ENCODE measurements around the gene LRMDA. TPM values are rescaled to one million over a fixed set of nuclear protein-coding genes. Genes with fewer than 3 reads are reported as not detected.
A peak's percentile ranks its signal among the peaks of the same experiment; 100 is the strongest.

Gene LRMDA
- total and polyA plus RNA-seq, 10 of the 15 experiments (the other 5 are each of a cell fraction or from before 2014, with no cell fraction given): 0.07 to 0.54 (median 0.29) TPM; not detected in 4

DNA sequence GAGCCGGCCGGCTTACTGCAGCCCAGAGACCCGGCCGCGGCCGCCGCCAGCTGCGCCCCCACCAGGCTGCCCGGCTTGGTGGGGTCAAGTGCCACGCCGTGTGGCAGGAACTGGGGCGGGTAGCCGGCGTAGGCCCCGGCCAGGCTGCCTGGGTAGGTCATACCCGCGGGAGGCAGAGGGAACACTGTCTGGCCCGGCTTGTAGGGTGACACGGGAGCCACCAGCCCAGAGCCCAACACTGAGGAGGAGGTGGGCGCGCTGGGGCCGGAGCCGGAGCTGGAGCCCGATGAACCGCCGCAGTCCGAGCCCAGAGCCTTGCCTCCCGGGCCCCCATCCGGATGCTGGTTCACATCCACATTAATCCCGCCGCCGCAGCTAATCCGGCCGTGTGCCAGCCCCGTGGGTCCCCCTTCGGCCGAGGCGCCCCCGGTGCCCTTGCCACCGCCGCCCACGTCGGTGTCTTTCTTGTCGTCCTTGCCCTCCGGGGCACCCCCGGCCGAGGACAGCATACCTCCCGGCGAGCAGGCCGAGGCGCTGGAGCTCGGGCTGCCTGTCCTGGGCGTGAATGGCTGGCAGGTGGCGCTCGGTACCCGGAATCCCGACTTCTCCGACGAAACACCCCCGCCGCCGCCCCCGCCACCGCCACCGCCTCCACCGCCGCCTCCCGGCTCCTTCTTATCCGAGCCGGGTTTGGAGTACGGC is 31.8 kb upstream of the LRMDA start:
- Histone ChIP-seq H3K4me1 (ENCODE audit: control insufficient read depth, insufficient read depth, low read length) (no peaks in the 10 kb centered on the region; the same call in 1 of the 2 replicates), H3K36me3 (ENCODE audit: control insufficient read depth in 2 of 2, insufficient read depth in 2 of 2, low read length in 1 of 2) (no peaks in the 10 kb centered on the region), H3K9ac (ENCODE audit: control insufficient read depth, insufficient read depth, low read length) (no peak overlapping the region), H3K4me3 (no peak overlapping the region), H3K79me2 (ENCODE audit: control insufficient read depth, insufficient read depth, low read length) (no peaks in the 10 kb centered on the region), H3K9me3 (replicated peaks; ENCODE audit: control insufficient read depth, insufficient read depth, low read length) (no peaks in the 10 kb centered on the region; the same call in 2 of the 3 replicates), H3K27ac (ENCODE audit: control insufficient read depth, insufficient read depth) (no peak overlapping the region), H3K27me3 (replicated peaks in 1 of 2; ENCODE audit: control insufficient read depth in 2 of 2, insufficient read depth in 2 of 2, low read length in 1 of 2) (peaks cover 8 to 16% of the 10 kb centered on the region in 2 experiments), H4K20me1 (ENCODE audit: control insufficient read depth, insufficient read depth) (no peaks in the 10 kb centered on the region), H3K4me2 (ENCODE audit: control insufficient read depth, insufficient read depth) (peak overlapping the region; percentile 82; the same call in 1 of the 2 replicates), H2AFZ (ENCODE audit: control insufficient read depth, low read depth, low read length) (no peak overlapping the region)
- ChIA-PET POLR2A (interaction anchor here (0.6 kb wide), 1 partner anchor 1084 kb away, joined by 4 read pairs; no protein-coding TSS in a partner anchor), SMC1A (ENCODE audit: uncharacterized antibody, unreplicated experiment) (interaction anchor here (0.6 to 4.3 kb wide), 8 partner anchors 88 to 1147 kb away, joined by 3 to 19 read pairs (median 6); no protein-coding TSS in a partner anchor), RAD21 (ENCODE audit: unreplicated experiment) (interaction anchor here (0.5 to 3.9 kb wide), 13 partner anchors 9 to 1510 kb away, joined by 3 to 38 read pairs (median 4); no protein-coding TSS in a partner anchor), CTCF (interaction anchor here (0.7 to 5.7 kb wide), 11 partner anchors 154 to 904 kb away, joined by 3 to 38 read pairs (median 5); no protein-coding TSS in a partner anchor)
- BruUV-seq (replicated peaks): no TSS peak
- DNase-seq (ENCODE audit: low read depth, low spot score) (no peak), ATAC-seq (peak; percentile 37), FAIRE-seq (no peak)
- in situ Hi-C loops (cut with MboI): loop anchor here (25.0 kb wide), 2 partner anchors 638 to 1138 kb away; no protein-coding TSS in a partner anchor
- 25% methylated on average over 35 of the region's 71 CpGs for WGBS (ENCODE audit: insufficient coverage, insufficient replicate concordance, low lambda C conversion rate, missing lambda C conversion rate)
- intact Hi-C loops (cut with micrococcal nuclease; ENCODE audit: unreplicated experiment): loop anchor here (2.0 to 10.0 kb wide), 7 partner anchors 143 to 905 kb away; no protein-coding TSS in a partner anchor
- TF ChIP-seq MEF2A (IDR thresholded peaks at IDR 0.05; ENCODE audit: insufficient read depth, low read depth, low read length) (no peak), SMC3 (IDR thresholded peaks at IDR 0.05; ENCODE audit: borderline replicate concordance, low read length) (peak; percentile 53; the same call in 1 of the 2 replicates), POLR2A (IDR thresholded peaks at IDR 0.05; ENCODE audit: low read depth, low read length) (no peak), ATF7 (IDR thresholded peaks at IDR 0.05; ENCODE audit: low read depth) (no peak), IKZF1 (conservative IDR thresholded peaks at IDR 0.05) (0 out of 2 replicates have a peak, but pooled peaks have one; percentile 13), SMARCA5 (IDR thresholded peaks at IDR 0.05) (no peak), STAT1 (conservative IDR thresholded peaks at IDR 0.05) (no peak), ZSCAN29 (IDR thresholded peaks at IDR 0.05) (no peak)
- TF ChIP-seq, protein P1, sequence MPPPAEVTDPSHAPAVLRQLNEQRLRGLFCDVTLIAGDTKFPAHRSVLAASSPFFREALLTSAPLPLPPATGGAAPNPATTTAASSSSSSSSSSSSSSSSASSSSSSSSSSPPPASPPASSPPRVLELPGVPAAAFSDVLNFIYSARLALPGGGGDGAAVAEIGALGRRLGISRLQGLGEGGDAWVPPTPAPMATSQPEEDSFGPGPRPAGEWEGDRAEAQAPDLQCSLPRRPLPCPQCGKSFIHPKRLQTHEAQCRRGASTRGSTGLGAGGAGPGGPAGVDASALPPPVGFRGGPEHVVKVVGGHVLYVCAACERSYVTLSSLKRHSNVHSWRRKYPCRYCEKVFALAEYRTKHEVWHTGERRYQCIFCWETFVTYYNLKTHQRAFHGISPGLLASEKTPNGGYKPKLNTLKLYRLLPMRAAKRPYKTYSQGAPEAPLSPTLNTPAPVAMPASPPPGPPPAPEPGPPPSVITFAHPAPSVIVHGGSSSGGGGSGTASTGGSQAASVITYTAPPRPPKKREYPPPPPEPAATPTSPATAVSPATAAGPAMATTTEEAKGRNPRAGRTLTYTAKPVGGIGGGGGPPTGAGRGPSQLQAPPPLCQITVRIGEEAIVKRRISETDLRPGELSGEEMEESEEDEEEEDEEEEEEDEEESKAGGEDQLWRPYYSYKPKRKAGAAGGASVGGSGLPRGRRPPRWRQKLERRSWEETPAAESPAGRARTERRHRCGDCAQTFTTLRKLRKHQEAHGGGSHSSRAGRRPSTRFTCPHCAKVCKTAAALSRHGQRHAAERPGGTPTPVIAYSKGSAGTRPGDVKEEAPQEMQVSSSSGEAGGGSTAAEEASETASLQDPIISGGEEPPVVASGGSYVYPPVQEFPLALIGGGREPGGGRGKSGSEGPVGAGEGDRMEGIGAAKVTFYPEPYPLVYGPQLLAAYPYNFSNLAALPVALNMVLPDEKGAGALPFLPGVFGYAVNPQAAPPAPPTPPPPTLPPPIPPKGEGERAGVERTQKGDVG (CRISPR knock-in tag; IDR thresholded peaks at IDR 0.05): no peak
- TF ChIP-seq, protein P2, sequence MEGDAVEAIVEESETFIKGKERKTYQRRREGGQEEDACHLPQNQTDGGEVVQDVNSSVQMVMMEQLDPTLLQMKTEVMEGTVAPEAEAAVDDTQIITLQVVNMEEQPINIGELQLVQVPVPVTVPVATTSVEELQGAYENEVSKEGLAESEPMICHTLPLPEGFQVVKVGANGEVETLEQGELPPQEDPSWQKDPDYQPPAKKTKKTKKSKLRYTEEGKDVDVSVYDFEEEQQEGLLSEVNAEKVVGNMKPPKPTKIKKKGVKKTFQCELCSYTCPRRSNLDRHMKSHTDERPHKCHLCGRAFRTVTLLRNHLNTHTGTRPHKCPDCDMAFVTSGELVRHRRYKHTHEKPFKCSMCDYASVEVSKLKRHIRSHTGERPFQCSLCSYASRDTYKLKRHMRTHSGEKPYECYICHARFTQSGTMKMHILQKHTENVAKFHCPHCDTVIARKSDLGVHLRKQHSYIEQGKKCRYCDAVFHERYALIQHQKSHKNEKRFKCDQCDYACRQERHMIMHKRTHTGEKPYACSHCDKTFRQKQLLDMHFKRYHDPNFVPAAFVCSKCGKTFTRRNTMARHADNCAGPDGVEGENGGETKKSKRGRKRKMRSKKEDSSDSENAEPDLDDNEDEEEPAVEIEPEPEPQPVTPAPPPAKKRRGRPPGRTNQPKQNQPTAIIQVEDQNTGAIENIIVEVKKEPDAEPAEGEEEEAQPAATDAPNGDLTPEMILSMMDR (IDR thresholded peaks at IDR 0.05 in 2 of 3, conservative IDR thresholded peaks at IDR 0.05 in 1 of 3; ENCODE audit: control insufficient read depth in 2 of 3, extremely low read depth in 1 of 3, insufficient read depth in 1 of 3, low read depth in 3 of 3, low read length in 3 of 3): peak; percentile 23 to 64 (median 51); a peak in 4 of 6 replicates

All from GM12878 (cell line).